Endothelial cell of umbilical vein (primary cell): ENCODE results near the gene C1orf167.

Experiments
- EZH2 ChIP-seq: IDR thresholded peaks from 2 replicates; pipeline ENCODE4 v1.6.1; 2012; ENCODE audit warnings: borderline replicate concordance, low read depth, mild to moderate bottlenecking, moderate library complexity, low read length, inconsistent platforms; ENCODE audit not compliant: severe bottlenecking
- FOS ChIP-seq: IDR thresholded peaks from 2 replicates; pipeline ENCODE4 v1.6.1; 2011; ENCODE audit warnings: mild to moderate bottlenecking, low read length, moderate library complexity, borderline replicate concordance; ENCODE audit not compliant: insufficient read depth
- GATA2 ChIP-seq: IDR thresholded peaks from 2 replicates; pipeline ENCODE4 v1.7.0; 2011; ENCODE audit warnings: low read depth, mild to moderate bottlenecking, moderate library complexity, mixed read lengths, low read length; ENCODE audit not compliant: insufficient read length, insufficient read depth
- JUN ChIP-seq: IDR thresholded peaks from 2 replicates; pipeline ENCODE4 v1.6.1; 2011; ENCODE audit warnings: borderline replicate concordance, low read depth; ENCODE audit not compliant: insufficient read length, insufficient read depth
- MYC ChIP-seq: IDR thresholded peaks from one replicate; pipeline ENCODE4 v1.6.1; 2011; ENCODE audit warnings: mild to moderate bottlenecking, low read depth, low read length
- POLR2A ChIP-seq: IDR thresholded peaks from 2 replicates; pipeline ENCODE4 v1.6.1; 2012; ENCODE audit warnings: low read depth, mild to moderate bottlenecking, control low read depth, low read length
- POLR2AphosphoS5 ChIP-seq: IDR thresholded peaks from 2 replicates; pipeline ENCODE4 v1.6.1; 2012; ENCODE audit warnings: low read depth, mild to moderate bottlenecking, control low read depth, low read length, moderate library complexity; ENCODE audit not compliant: insufficient read depth
- TF ChIP-seq, protein P1 (sequence below), 2 donors: IDR thresholded peaks; 1 replicate in 1 of 2; 2 replicates in 1 of 2; pipeline ENCODE4 v1.5.1; 2011; ENCODE audit warnings: low read length in 2 of 2, mild to moderate bottlenecking in 2 of 2, moderate library complexity in 2 of 2, control low read depth in 1 of 2, inconsistent platforms in 1 of 2, low read depth in 1 of 2; ENCODE audit not compliant: insufficient read depth in 1 of 2; ENCODE audit errors: extremely low read depth in 1 of 2

DNA sequence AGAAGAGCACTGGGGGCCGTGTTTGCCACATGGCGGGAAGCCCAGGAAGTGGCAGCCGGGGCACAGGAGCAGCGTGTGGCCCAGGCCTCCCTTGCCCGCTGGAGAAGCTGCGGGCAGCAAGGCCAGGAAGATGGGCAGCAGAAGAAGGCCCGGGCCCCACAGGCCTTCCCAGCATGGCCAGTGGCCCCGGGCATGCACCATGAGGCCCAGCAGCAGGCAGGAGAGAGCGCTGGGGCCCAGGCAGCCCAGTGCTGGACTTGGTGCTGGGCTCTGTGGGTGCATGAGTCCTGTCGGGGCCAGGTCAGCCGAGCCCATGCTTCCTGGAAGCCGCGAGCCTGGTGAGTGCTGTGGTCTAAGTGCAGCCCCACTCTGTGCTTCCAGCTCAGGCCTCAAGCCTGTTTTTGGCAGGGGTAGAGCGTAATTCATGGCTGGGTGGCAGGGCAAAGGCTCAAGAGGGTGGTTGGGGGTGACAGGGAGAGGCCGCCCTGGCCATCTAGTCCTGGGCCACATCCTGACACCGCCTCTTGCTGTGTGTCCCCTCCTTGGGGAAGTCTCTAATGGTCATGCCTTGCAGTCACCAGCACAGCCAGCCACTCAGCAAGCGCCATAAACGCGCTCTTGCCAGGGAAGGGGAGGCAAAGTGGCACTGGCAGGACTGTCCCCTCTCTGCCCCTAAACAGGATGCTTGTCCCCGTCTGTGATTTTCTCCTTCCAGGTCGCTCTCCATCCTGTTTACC, 22.4 kb downstream of the C1orf167 start:
- TF ChIP-seq, protein P1, sequence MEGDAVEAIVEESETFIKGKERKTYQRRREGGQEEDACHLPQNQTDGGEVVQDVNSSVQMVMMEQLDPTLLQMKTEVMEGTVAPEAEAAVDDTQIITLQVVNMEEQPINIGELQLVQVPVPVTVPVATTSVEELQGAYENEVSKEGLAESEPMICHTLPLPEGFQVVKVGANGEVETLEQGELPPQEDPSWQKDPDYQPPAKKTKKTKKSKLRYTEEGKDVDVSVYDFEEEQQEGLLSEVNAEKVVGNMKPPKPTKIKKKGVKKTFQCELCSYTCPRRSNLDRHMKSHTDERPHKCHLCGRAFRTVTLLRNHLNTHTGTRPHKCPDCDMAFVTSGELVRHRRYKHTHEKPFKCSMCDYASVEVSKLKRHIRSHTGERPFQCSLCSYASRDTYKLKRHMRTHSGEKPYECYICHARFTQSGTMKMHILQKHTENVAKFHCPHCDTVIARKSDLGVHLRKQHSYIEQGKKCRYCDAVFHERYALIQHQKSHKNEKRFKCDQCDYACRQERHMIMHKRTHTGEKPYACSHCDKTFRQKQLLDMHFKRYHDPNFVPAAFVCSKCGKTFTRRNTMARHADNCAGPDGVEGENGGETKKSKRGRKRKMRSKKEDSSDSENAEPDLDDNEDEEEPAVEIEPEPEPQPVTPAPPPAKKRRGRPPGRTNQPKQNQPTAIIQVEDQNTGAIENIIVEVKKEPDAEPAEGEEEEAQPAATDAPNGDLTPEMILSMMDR (IDR thresholded peaks at IDR 0.05; ENCODE audit: extremely low read depth in 1 of 2, insufficient read depth in 1 of 2, low read depth in 1 of 2, low read length in 2 of 2) = no peak
- TF ChIP-seq EZH2 (no peak), POLR2A (no peak), GATA2 (no peak), MYC (no peak), POLR2AphosphoS5 (no peak), JUN (no peak), FOS (no peak)
